ENCODE measurements around the gene DPM3.

DPM3 gene

GRCh38 chr1:155107309-155108264 is 32.7 kb downstream of the DPM3 start:
- Histone ChIP-seq H3K4me3 (ENCODE audit: low read length) (no peak overlapping the region), H3K36me3 (ENCODE audit: control insufficient read depth, insufficient read depth, low read length) (no peaks in the 10 kb centered on the region), H3K27ac (ENCODE audit: low read depth, low read length) (no peak overlapping the region), H3K27me3 (ENCODE audit: control insufficient read depth, insufficient read depth, low read length) (no peaks in the 10 kb centered on the region), H3K4me1 (ENCODE audit: control insufficient read depth, insufficient read depth, low read length) (no peaks in the 10 kb centered on the region), H3K9ac (ENCODE audit: low read length) (no peak overlapping the region)

DNA sequence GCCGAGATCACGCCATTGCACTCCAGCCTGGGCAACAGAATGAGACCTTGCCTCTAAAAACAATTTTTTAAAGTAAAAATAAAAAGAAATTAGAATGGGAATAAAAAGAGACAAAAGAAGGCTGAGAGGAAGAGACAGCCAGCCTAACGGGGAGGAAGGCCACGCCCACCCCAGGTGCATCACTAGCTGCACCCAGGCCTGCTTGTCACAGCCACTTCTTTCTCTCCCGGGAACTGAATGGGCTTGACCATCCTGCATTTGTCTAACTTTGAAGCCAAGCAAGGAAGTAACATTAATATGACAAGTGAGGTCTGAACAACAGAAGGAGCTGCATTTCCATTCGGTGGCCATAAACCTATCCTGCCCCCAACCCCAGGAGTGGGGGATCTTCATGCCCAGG is 33.5 kb downstream of the DPM3 start:
- H3K4me3 ChIP-seq (ENCODE audit: low read length), result no peak overlapping the region
- H3K27ac ChIP-seq (ENCODE audit: low read depth, low read length), result no peak overlapping the region
- H3K9ac ChIP-seq (ENCODE audit: low read length), result no peak overlapping the region
- H3K27me3 ChIP-seq (ENCODE audit: control insufficient read depth, insufficient read depth, low read length), result no peaks in the 10 kb centered on the region
- no peaks in the 10 kb centered on the region for H3K4me1 ChIP-seq (ENCODE audit: control insufficient read depth, insufficient read depth, low read length)
- H3K36me3 ChIP-seq (ENCODE audit: control insufficient read depth, insufficient read depth, low read length), result no peaks in the 10 kb centered on the region

DNA sequence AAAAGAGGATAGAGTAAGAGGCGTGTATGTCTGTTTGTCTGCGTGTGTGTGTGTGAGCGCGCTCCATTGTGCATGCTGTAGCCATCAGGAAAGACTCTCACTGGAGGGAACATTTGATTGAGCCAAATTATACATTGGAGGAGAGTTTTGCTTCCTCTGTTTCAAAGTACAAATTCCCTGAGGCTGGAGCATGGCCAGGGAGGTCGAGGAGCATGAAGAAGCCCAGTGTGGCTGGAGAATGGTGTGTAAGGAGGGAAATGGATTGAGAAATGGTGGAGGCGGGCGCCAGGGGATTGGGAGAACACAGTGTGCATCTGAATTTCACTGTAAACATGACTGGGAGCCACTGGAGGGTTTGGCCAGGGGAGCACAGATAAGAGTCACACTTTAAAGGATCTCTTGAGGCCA is 34.7 kb downstream of the DPM3 start:
- no peaks in the 10 kb centered on the region for H3K36me3 ChIP-seq (ENCODE audit: control insufficient read depth, insufficient read depth, low read length)
- no peak overlapping the region for H3K27ac ChIP-seq (ENCODE audit: low read depth, low read length)
- H3K27me3 ChIP-seq (ENCODE audit: control insufficient read depth, insufficient read depth, low read length), result no peaks in the 10 kb centered on the region
- no peaks in the 10 kb centered on the region for H3K4me1 ChIP-seq (ENCODE audit: control insufficient read depth, insufficient read depth, low read length)
- no peak overlapping the region for H3K9ac ChIP-seq (ENCODE audit: low read length)
- no peak overlapping the region for H3K4me3 ChIP-seq (ENCODE audit: low read length)

- H3K9ac ChIP-seq (ENCODE audit: low read length), result no peak overlapping the region
- no peak overlapping the region for H3K27ac ChIP-seq (ENCODE audit: low read depth, low read length)
- H3K36me3 ChIP-seq (ENCODE audit: control insufficient read depth, insufficient read depth, low read length), result no peaks in the 10 kb centered on the region
- H3K4me3 ChIP-seq (ENCODE audit: low read length), result no peak overlapping the region
- H3K4me1 ChIP-seq (ENCODE audit: control insufficient read depth, insufficient read depth, low read length), result no peaks in the 10 kb centered on the region
- H3K27me3 ChIP-seq (ENCODE audit: control insufficient read depth, insufficient read depth, low read length), result no peaks in the 10 kb centered on the region
These were observed 35.5 kb downstream of the DPM3 start for GRCh38 chr1:155104605-155105534.

DNA sequence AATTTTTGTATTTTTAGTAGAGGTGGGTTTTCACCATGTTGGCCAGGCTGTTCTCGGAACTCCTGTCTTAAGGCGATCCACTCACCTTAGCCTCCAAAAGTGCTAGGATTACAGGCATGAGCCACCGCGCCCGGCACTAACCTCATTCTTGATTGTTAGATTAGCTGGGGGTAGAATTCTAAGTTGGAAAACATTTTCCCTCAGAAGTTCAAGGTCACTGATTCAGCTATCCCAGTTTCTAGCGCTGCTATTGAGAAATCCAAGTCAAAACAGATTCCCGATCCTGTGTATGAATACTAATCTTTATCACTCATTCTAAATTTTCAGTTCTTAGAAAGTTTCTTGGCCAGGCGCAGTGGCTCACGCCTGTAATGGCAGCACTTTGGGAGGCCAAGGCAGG is 37.0 kb downstream of the DPM3 start:
- Histone ChIP-seq H3K4me3 (ENCODE audit: low read length) (no peak overlapping the region), H3K4me1 (ENCODE audit: control insufficient read depth, insufficient read depth, low read length) (no peaks in the 10 kb centered on the region), H3K36me3 (ENCODE audit: control insufficient read depth, insufficient read depth, low read length) (no peaks in the 10 kb centered on the region), H3K27me3 (ENCODE audit: control insufficient read depth, insufficient read depth, low read length) (no peaks in the 10 kb centered on the region), H3K27ac (ENCODE audit: low read depth, low read length) (no peak overlapping the region), H3K9ac (ENCODE audit: low read length) (no peak overlapping the region)

- peaks cover 4% of the 10 kb centered on the region for H3K4me1 ChIP-seq (ENCODE audit: control insufficient read depth, insufficient read depth, low read length)
These were observed 41.0 kb downstream of the DPM3 start for GRCh38 chr1:155099331-155099730.

DNA sequence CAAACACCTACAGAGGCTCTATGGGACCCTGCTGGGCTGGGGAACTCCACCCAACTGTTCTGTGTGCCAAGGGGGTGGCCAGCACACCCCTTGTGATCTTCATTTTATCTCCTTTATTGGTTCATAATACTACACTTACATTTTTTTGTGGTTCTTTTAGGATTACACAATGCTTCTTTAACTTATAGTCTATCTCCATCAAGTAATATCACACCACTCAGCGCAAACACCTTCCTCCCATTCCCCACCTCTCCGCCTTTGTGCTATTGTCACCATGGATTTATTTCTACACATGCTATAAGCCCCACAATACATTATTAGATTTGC is 45.7 kb downstream of the DPM3 start:
- Histone ChIP-seq H3K36me3 (ENCODE audit: control insufficient read depth, insufficient read depth, low read length) (no peaks in the 10 kb centered on the region), H3K4me3 (ENCODE audit: low read length) (no peak overlapping the region), H3K9ac (ENCODE audit: low read length) (no peak overlapping the region), H3K27ac (ENCODE audit: low read depth, low read length) (peak overlapping the region; percentile 56), H3K27me3 (ENCODE audit: control insufficient read depth, insufficient read depth, low read length) (no peaks in the 10 kb centered on the region), H3K4me1 (ENCODE audit: control insufficient read depth, insufficient read depth, low read length) (peaks cover 13% of the 10 kb centered on the region)

More at GRCh38 chr1:155099331-155099730, 41.0 kb downstream of the DPM3 start:
- Histone ChIP-seq H3K36me3 (ENCODE audit: control insufficient read depth, insufficient read depth, low read length) (no peaks in the 10 kb centered on the region), H3K27me3 (ENCODE audit: control insufficient read depth, insufficient read depth, low read length) (no peaks in the 10 kb centered on the region), H3K4me3 (ENCODE audit: low read length) (no peak overlapping the region), H3K27ac (ENCODE audit: low read depth, low read length) (no peak overlapping the region), H3K9ac (ENCODE audit: low read length) (no peak overlapping the region)

- no peaks in the 10 kb centered on the region for H3K36me3 ChIP-seq (ENCODE audit: control insufficient read depth, insufficient read depth, low read length)
- H3K27me3 ChIP-seq (ENCODE audit: control insufficient read depth, insufficient read depth, low read length), result no peaks in the 10 kb centered on the region
- no peak overlapping the region for H3K9ac ChIP-seq (ENCODE audit: low read length)
- H3K4me1 ChIP-seq (ENCODE audit: control insufficient read depth, insufficient read depth, low read length), result peaks cover 13% of the 10 kb centered on the region
- peak overlapping the region; percentile 56 for H3K27ac ChIP-seq (ENCODE audit: low read depth, low read length)
- H3K4me3 ChIP-seq (ENCODE audit: low read length), result peak overlapping the region; percentile 33
These were observed 46.3 kb downstream of the DPM3 start for GRCh38 chr1:155093911-155094621.

GRCh38 chr1:155092641-155093040 is 47.7 kb downstream of the DPM3 start:
- Histone ChIP-seq H3K4me1 (ENCODE audit: control insufficient read depth, insufficient read depth, low read length) (peaks cover 13% of the 10 kb centered on the region), H3K4me3 (ENCODE audit: low read length) (no peak overlapping the region), H3K27me3 (ENCODE audit: control insufficient read depth, insufficient read depth, low read length) (no peaks in the 10 kb centered on the region), H3K27ac (ENCODE audit: low read depth, low read length) (no peak overlapping the region), H3K36me3 (ENCODE audit: control insufficient read depth, insufficient read depth, low read length) (no peaks in the 10 kb centered on the region), H3K9ac (ENCODE audit: low read length) (no peak overlapping the region)

DNA sequence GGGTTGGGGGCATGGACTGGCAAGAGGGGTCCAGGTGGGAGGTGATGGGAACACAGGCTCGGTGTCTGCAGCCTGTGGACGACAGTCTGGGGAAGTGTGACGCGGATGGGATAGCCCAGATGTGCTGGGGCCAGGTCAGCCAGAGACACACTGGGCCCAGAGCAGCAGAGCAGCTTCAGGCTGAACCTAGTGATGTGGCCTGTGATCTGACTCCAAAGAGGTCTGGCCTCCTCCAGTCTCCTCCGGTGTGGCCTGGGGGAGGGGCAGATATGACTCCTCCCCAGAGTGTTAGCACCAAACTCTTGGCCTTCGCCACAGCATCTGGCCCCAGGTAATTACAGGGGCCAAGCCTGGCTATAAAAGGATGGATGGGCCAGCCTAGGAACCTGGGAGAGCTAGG is 48.2 kb downstream of the DPM3 start:
- no peak overlapping the region for H3K9ac ChIP-seq (ENCODE audit: low read length)
- H3K27me3 ChIP-seq (ENCODE audit: control insufficient read depth, insufficient read depth, low read length), result no peaks in the 10 kb centered on the region
- H3K4me3 ChIP-seq (ENCODE audit: low read length), result no peak overlapping the region
- H3K4me1 ChIP-seq (ENCODE audit: control insufficient read depth, insufficient read depth, low read length), result peaks cover 13% of the 10 kb centered on the region
- no peak overlapping the region for H3K27ac ChIP-seq (ENCODE audit: low read depth, low read length)
- no peaks in the 10 kb centered on the region for H3K36me3 ChIP-seq (ENCODE audit: control insufficient read depth, insufficient read depth, low read length)

DNA sequence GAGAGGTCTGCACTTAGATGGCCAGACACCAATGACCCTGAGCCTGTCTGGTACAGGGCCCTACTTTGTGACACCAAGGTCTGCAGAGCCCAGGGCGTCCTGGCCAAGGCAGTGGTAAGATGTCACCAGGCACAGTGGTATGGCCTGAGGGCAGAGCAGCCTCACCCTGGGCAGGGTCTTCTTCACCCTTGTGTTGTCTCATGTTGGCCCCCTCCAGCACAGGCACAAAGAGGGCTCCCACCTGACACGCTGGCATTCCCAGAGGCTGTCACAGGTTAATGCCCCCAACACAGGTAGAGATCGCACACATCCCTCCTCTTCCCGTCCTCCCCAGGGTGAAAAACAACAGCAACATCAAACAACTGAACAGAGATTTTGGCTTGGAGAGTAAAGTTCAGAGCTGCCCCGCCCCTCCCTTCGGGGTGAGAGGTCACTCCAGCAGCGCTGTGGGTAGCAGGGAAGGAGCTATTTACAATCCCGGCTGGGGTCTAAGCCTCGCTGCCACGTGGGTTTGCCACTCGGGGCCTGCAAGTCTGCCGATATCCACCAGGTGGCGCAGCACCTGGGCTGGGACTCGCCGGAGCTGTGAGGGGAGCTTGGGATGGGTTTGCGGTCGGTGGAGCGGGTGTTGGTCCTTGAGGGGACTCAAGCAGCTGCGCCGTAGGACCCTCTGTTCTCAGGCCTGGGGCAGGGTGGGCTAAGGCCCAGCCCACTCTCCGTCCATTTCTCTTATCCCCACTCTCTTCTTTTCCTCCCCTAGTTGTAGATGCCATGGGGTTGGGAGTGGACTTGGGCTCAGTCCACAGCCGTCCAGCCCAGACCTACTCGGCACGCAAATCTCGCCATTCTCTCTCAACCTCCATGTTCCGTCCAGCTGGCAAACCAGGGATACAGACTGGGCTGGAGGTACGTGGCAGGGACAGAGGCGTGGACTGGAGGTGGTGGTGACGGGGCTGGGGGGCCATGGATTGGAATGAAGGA is 49.0 kb downstream of the DPM3 start:
- H3K4me3 ChIP-seq (ENCODE audit: low read length), result no peak overlapping the region
- no peaks in the 10 kb centered on the region for H3K27me3 ChIP-seq (ENCODE audit: control insufficient read depth, insufficient read depth, low read length)
- H3K9ac ChIP-seq (ENCODE audit: low read length), result no peak overlapping the region
- no peak overlapping the region for H3K27ac ChIP-seq (ENCODE audit: low read depth, low read length)
- H3K36me3 ChIP-seq (ENCODE audit: control insufficient read depth, insufficient read depth, low read length), result no peaks in the 10 kb centered on the region
- peaks cover 13% of the 10 kb centered on the region for H3K4me1 ChIP-seq (ENCODE audit: control insufficient read depth, insufficient read depth, low read length)
